IMR-90 (cell line): ENCODE results near the gene KRTAP1-5.

Source experiments
- BHLHE40 ChIP-seq: fragments of 150-350 bp; IDR thresholded peaks from 2 replicates; pipeline ENCODE4 v1.6.1; 2016; ENCODE audit warnings: mild to moderate bottlenecking, low read depth, low read length
- FOS ChIP-seq: fragments of 150-350 bp; IDR thresholded peaks from 2 replicates; pipeline ENCODE4 v1.6.1; 2016; ENCODE audit warnings: low read depth, low read length
- MAZ ChIP-seq: IDR thresholded peaks from 2 replicates; pipeline ENCODE4 v1.6.1; 2012; ENCODE audit warnings: low read depth, mild to moderate bottlenecking, low read length, improper control_type of control experiment, moderate library complexity, borderline replicate concordance
- MXI1 ChIP-seq: IDR thresholded peaks from 2 replicates; pipeline ENCODE4 v1.6.1; 2012; ENCODE audit warnings: low read depth, mild to moderate bottlenecking, low read length, moderate library complexity, borderline replicate concordance
- POLR2A ChIP-seq: IDR thresholded peaks from 2 replicates; pipeline ENCODE4 v1.6.1; 2012; ENCODE audit warnings: mild to moderate bottlenecking, low read depth, low read length
- RAD21 ChIP-seq: IDR thresholded peaks from 2 replicates; pipeline ENCODE4 v1.6.1; 2012; ENCODE audit warnings: low read length, improper control_type of control experiment
- RCOR1 ChIP-seq: IDR thresholded peaks from 2 replicates; pipeline ENCODE4 v1.6.1; 2012; ENCODE audit warnings: mild to moderate bottlenecking, low read length, improper control_type of control experiment; ENCODE audit not compliant: insufficient replicate concordance
- RFX5 ChIP-seq: IDR thresholded peaks from 2 replicates; pipeline ENCODE4 v1.8.0; 2012; ENCODE audit warnings: low read depth, mild to moderate bottlenecking, low read length, moderate library complexity
- TF ChIP-seq, protein P1 (sequence below): conservative IDR thresholded peaks from 2 replicates; pipeline ENCODE4 v1.5.1; 2012; ENCODE audit warnings: mild to moderate bottlenecking, low read depth, low read length, improper control_type of control experiment
- TF ChIP-seq, protein P2 (sequence below): fragments of 150-350 bp; IDR thresholded peaks from 2 replicates; pipeline ENCODE4 v1.6.1; 2017; ENCODE audit warnings: mild to moderate bottlenecking, antibody characterized with exemption, low read length, low read depth

DNA sequence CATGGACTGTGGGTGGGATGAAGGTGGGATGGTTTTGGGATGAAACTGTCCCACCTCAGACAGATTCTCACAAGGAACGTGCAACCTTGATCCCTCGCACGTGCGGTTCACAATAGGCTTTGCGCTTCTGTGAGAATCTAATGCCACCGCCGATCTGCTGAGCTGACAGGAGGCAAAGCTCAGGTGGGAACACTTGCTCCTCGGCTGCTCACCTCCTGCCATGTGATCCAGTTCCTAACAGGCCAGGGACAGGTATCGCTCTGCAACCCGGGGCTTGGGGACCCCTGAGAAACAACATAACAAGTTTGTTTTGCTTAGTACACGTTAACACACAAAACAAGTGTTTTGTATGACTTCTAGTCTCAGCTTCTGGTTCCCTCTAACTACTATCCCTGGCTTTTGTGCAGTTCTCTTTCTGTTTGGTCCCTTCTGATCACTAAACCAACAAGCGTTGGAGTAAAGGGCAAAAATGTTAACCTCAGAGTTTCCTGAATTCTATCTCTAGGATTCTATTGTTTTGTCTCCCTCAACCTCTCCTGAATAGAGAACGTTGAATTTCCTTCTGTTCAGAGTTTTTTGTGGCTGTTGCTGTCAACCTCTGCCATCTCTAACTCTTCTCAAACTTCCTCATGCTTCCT is 10.3 kb downstream of the KRTAP1-5 start:
- TF ChIP-seq POLR2A (no peak), RCOR1 (no peak), RAD21 (no peak), MXI1 (no peak), BHLHE40 (no peak), RFX5 (no peak), FOS (no peak), MAZ (no peak)
- TF ChIP-seq, protein P1, sequence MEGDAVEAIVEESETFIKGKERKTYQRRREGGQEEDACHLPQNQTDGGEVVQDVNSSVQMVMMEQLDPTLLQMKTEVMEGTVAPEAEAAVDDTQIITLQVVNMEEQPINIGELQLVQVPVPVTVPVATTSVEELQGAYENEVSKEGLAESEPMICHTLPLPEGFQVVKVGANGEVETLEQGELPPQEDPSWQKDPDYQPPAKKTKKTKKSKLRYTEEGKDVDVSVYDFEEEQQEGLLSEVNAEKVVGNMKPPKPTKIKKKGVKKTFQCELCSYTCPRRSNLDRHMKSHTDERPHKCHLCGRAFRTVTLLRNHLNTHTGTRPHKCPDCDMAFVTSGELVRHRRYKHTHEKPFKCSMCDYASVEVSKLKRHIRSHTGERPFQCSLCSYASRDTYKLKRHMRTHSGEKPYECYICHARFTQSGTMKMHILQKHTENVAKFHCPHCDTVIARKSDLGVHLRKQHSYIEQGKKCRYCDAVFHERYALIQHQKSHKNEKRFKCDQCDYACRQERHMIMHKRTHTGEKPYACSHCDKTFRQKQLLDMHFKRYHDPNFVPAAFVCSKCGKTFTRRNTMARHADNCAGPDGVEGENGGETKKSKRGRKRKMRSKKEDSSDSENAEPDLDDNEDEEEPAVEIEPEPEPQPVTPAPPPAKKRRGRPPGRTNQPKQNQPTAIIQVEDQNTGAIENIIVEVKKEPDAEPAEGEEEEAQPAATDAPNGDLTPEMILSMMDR: no peak
- TF ChIP-seq, protein P2, sequence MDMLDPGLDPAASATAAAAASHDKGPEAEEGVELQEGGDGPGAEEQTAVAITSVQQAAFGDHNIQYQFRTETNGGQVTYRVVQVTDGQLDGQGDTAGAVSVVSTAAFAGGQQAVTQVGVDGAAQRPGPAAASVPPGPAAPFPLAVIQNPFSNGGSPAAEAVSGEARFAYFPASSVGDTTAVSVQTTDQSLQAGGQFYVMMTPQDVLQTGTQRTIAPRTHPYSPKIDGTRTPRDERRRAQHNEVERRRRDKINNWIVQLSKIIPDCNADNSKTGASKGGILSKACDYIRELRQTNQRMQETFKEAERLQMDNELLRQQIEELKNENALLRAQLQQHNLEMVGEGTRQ: no peak
